Measurements from ENCODE around the gene NR3C2. TPM values are rescaled to one million over a fixed set of nuclear protein-coding genes. Genes with fewer than 3 reads are reported as not detected.

NR3C2 gene
- total and polyA plus RNA-seq, 7 donors = 0.70 to 17.9 (median 7.5) TPM

DNA sequence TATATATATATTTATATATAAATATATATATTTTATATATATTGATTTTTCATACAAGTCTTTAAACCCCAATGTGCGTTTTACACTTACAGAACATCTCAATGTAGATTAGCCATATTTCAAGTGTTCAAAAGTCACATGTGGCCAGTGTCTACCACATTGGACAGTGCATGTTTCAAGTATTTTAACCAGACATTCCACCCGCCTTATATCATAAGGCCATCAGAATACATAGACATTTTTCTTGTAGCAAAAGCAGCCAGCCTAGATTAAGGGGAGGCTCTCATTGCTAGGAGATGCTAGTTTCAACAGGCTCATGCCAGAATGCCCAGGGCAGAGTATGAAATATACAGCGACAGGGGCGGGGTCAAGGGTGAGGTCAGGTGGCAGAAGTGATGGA is 202.0 kb downstream of the NR3C2 start:
- Histone ChIP-seq H3K9me3 (no peaks in the 10 kb centered on the region), H3K4me3 (no peak overlapping the region), H3K4me1 (peaks cover 11% of the 10 kb centered on the region), H3K36me3 (ENCODE audit: insufficient read depth in 1 of 2, low read depth in 1 of 2) (no peaks in the 10 kb centered on the region), H3K27me3 (ENCODE audit: insufficient read depth in 3 of 3, low read length in 2 of 3) (no peaks in the 10 kb centered on the region), H3K27ac (no peak overlapping the region)
- no peak for DNase-seq
- intact Hi-C loops (cut with DNase I) = no loop called here
- no peak for ATAC-seq
- TF ChIP-seq, protein P1, sequence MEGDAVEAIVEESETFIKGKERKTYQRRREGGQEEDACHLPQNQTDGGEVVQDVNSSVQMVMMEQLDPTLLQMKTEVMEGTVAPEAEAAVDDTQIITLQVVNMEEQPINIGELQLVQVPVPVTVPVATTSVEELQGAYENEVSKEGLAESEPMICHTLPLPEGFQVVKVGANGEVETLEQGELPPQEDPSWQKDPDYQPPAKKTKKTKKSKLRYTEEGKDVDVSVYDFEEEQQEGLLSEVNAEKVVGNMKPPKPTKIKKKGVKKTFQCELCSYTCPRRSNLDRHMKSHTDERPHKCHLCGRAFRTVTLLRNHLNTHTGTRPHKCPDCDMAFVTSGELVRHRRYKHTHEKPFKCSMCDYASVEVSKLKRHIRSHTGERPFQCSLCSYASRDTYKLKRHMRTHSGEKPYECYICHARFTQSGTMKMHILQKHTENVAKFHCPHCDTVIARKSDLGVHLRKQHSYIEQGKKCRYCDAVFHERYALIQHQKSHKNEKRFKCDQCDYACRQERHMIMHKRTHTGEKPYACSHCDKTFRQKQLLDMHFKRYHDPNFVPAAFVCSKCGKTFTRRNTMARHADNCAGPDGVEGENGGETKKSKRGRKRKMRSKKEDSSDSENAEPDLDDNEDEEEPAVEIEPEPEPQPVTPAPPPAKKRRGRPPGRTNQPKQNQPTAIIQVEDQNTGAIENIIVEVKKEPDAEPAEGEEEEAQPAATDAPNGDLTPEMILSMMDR (IDR thresholded peaks at IDR 0.05) = no peak
- 96 to 98% (median 98%) methylated on average over 4 of the region's 4 CpGs for WGBS, 3 donors

DNA sequence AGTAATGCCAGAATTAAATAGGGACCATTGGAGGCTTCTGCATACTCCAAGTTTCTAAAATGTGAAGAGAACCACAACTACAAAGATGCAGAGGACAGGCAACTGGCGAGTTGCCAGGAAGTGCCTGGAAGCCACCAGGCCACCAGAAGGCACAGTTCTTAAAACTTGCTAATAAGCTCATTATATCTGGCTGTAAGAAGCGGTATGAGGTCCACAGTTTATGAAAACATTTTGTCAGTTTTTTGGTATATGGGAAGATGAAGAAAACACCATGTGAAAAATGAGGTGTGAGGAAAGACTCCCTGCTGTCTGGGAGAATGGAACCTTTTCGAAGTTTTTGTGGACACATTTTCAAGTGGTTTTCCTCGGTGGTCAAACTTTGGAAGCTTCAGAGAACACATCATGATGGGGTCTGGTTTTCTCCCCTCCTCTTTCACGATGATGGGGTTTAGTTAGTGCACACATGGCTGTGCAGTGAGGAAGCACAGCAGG is 202.7 kb downstream of the NR3C2 start:
- Histone ChIP-seq H3K27me3 (ENCODE audit: insufficient read depth in 3 of 3, low read length in 2 of 3) (no peaks in the 10 kb centered on the region), H3K27ac (no peak overlapping the region), H3K4me1 (peaks cover 11% of the 10 kb centered on the region), H3K36me3 (ENCODE audit: insufficient read depth in 1 of 2, low read depth in 1 of 2) (no peaks in the 10 kb centered on the region), H3K4me3 (no peak overlapping the region), H3K9me3 (no peaks in the 10 kb centered on the region)
- no peak for DNase-seq
- WGBS, 3 donors = 85 to 90% (median 89%) methylated on average over 5 of the region's 5 CpGs
- TF ChIP-seq, protein P1 (IDR thresholded peaks at IDR 0.05) = no peak
- peak in 1 of 4 donors; percentile 19 for ATAC-seq
- intact Hi-C loops (cut with DNase I) = no loop called here

- H3K9me3 ChIP-seq = no peaks in the 10 kb centered on the region
- no peak overlapping the region for H3K27ac ChIP-seq
- peak in 1 of 4 donors; percentile 12 for ATAC-seq
- DNase-seq = no peak
- intact Hi-C loops (cut with DNase I) = no loop called here
- H3K36me3 ChIP-seq (ENCODE audit: insufficient read depth in 1 of 2, low read depth in 1 of 2) = no peaks in the 10 kb centered on the region
- H3K4me1 ChIP-seq = peaks cover 11% of the 10 kb centered on the region
- no peak overlapping the region for H3K4me3 ChIP-seq
- no peaks in the 10 kb centered on the region for H3K27me3 ChIP-seq (ENCODE audit: insufficient read depth in 3 of 3, low read length in 2 of 3)
- TF ChIP-seq, protein P1 (IDR thresholded peaks at IDR 0.05) = no peak
- 69 to 89% (median 78%) methylated on average over 4 of the region's 4 CpGs for WGBS, 3 donors
Measured at GRCh38 chr4:148238811-148239493, 203.3 kb downstream of the NR3C2 start.

GRCh38 chr4:148238086-148238485 is 204.1 kb downstream of the NR3C2 start:
- H3K4me1 ChIP-seq = peaks cover 11% of the 10 kb centered on the region
- WGBS, 3 donors = 52 to 66% (median 53%) methylated on average over 3 of the region's 3 CpGs
- H3K27ac ChIP-seq = no peak overlapping the region
- no peaks in the 10 kb centered on the region for H3K9me3 ChIP-seq
- no peak for ATAC-seq
- no peaks in the 10 kb centered on the region for H3K27me3 ChIP-seq (ENCODE audit: insufficient read depth in 3 of 3, low read length in 2 of 3)
- no peak for DNase-seq
- H3K4me3 ChIP-seq = no peak overlapping the region
- intact Hi-C loops (cut with DNase I) = no loop called here
- TF ChIP-seq, protein P1 (IDR thresholded peaks at IDR 0.05) = no peak
- H3K36me3 ChIP-seq (ENCODE audit: insufficient read depth in 1 of 2, low read depth in 1 of 2) = no peaks in the 10 kb centered on the region

- Histone ChIP-seq H3K27ac (no peak overlapping the region), H3K36me3 (ENCODE audit: insufficient read depth in 1 of 2, low read depth in 1 of 2) (no peaks in the 10 kb centered on the region), H3K27me3 (ENCODE audit: insufficient read depth in 3 of 3, low read length in 2 of 3) (no peaks in the 10 kb centered on the region), H3K4me3 (no peak overlapping the region), H3K4me1 (peaks cover 11% of the 10 kb centered on the region), H3K9me3 (no peaks in the 10 kb centered on the region)
- intact Hi-C loops (cut with DNase I) = no loop called here
- 90 to 94% (median 90%) methylated on average over 3 of the region's 3 CpGs for WGBS, 3 donors
- no peak for DNase-seq
- no peak for ATAC-seq
- TF ChIP-seq, protein P1 (IDR thresholded peaks at IDR 0.05) = no peak
Measured at GRCh38 chr4:148235809-148236208, 206.4 kb downstream of the NR3C2 start.
